Measurements from ENCODE around the gene MSS51.

- TF ChIP-seq CTCF (conservative IDR thresholded peaks at IDR 0.05) (no peak), ZFX (IDR thresholded peaks at IDR 0.05) (no peak)
Measured at GRCh38 chr10:73480158-73480557, 46.8 kb upstream of the MSS51 start.
